IMR-90 (cell line): ENCODE data around the gene KDM2B.

Source experiments
- CEBPB ChIP-seq: IDR thresholded peaks from 2 replicates; pipeline ENCODE4 v1.6.1; 2012; ENCODE audit warnings: low read depth, low read length, improper control_type of control experiment
- FOS ChIP-seq: fragments of 150-350 bp; IDR thresholded peaks from 2 replicates; pipeline ENCODE4 v1.6.1; 2016; ENCODE audit warnings: low read depth, low read length
- POLR2A ChIP-seq: IDR thresholded peaks from 2 replicates; pipeline ENCODE4 v1.6.1; 2012; ENCODE audit warnings: mild to moderate bottlenecking, low read depth, low read length
- RAD21 ChIP-seq: IDR thresholded peaks from 2 replicates; pipeline ENCODE4 v1.6.1; 2012; ENCODE audit warnings: low read length, improper control_type of control experiment
- SMC3 ChIP-seq: fragments of 150-350 bp; IDR thresholded peaks from 2 replicates; pipeline ENCODE4 v1.6.1; 2016; ENCODE audit warnings: low read depth, mild to moderate bottlenecking, antibody characterized with exemption, low read length, moderate library complexity
- TF ChIP-seq, protein P1 (sequence below): conservative IDR thresholded peaks from 2 replicates; pipeline ENCODE4 v1.5.1; 2012; ENCODE audit warnings: mild to moderate bottlenecking, low read depth, low read length, improper control_type of control experiment
- TF ChIP-seq, protein P2 (sequence below): fragments of 150-350 bp; IDR thresholded peaks from 2 replicates; pipeline ENCODE4 v1.6.1; 2016; ENCODE audit warnings: low read depth, mild to moderate bottlenecking, low read length, moderate library complexity, borderline replicate concordance

DNA sequence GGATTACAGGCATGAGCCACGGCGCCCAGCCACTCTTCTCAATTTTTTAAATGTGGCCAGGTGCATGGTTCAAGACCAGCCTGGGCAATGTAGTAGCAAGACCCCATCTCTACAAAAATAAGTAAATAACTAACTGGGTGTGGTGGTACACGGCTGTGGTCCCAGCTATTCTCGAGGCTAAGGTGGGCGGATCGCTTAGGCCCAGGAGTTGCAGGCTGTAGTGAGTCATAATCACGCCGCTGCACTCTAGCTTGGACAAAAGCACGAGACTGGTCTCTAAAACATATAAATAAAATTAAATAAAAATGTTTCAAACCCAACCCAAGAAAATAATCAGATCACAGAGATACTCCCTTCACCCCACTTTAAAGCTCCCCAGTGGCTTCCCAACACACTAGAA is 8.9 kb downstream of the KDM2B start:
- TF ChIP-seq CEBPB (no peak), FOS (no peak), RAD21 (no peak), POLR2A (no peak), SMC3 (no peak)
- TF ChIP-seq, protein P1, sequence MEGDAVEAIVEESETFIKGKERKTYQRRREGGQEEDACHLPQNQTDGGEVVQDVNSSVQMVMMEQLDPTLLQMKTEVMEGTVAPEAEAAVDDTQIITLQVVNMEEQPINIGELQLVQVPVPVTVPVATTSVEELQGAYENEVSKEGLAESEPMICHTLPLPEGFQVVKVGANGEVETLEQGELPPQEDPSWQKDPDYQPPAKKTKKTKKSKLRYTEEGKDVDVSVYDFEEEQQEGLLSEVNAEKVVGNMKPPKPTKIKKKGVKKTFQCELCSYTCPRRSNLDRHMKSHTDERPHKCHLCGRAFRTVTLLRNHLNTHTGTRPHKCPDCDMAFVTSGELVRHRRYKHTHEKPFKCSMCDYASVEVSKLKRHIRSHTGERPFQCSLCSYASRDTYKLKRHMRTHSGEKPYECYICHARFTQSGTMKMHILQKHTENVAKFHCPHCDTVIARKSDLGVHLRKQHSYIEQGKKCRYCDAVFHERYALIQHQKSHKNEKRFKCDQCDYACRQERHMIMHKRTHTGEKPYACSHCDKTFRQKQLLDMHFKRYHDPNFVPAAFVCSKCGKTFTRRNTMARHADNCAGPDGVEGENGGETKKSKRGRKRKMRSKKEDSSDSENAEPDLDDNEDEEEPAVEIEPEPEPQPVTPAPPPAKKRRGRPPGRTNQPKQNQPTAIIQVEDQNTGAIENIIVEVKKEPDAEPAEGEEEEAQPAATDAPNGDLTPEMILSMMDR, result no peak
- TF ChIP-seq, protein P2, sequence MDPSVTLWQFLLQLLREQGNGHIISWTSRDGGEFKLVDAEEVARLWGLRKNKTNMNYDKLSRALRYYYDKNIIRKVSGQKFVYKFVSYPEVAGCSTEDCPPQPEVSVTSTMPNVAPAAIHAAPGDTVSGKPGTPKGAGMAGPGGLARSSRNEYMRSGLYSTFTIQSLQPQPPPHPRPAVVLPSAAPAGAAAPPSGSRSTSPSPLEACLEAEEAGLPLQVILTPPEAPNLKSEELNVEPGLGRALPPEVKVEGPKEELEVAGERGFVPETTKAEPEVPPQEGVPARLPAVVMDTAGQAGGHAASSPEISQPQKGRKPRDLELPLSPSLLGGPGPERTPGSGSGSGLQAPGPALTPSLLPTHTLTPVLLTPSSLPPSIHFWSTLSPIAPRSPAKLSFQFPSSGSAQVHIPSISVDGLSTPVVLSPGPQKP, result no peak
